ENCODE measurements around the gene SIVA1.
A peak's percentile ranks its signal among the peaks of the same experiment; 100 is the strongest.
"Not testable (repeated sequence)": the region's sequence is repeated elsewhere in the genome, so short reads cannot be mapped to it uniquely, and the experiment has no call there.

Gene SIVA1

GRCh38 chr14:104721505-104722431, 31.2 kb upstream of the SIVA1 start:
- no peak for DNase-seq

GRCh38 chr14:104722938-104723650, 29.9 kb upstream of the SIVA1 start:
- DNase-seq = no peak

- peak; percentile 27 for DNase-seq
Measured at GRCh38 chr14:104723651-104724406, 29.1 kb upstream of the SIVA1 start, which contains the start of gene ADSS1. Gene ADSS1 (plus strand): TSS chr14:104724229. CDS start chr14:104724271, 42 bp downstream.

- DNase-seq = peak; percentile 31
Measured at GRCh38 chr14:104724407-104724980, 28.5 kb upstream of the SIVA1 start.

GRCh38 chr14:104724981-104725771, 27.8 kb upstream of the SIVA1 start:
- DNase-seq = no peak

- no peak for DNase-seq
Measured at GRCh38 chr14:104725772-104726548, 27.0 kb upstream of the SIVA1 start.

- DNase-seq = no peak
Measured at GRCh38 chr14:104726600-104727451, 26.1 kb upstream of the SIVA1 start.

GRCh38 chr14:104728631-104729030, 24.3 kb upstream of the SIVA1 start:
- no peak for DNase-seq

- DNase-seq = not testable (repeated sequence)
Measured at GRCh38 chr14:104729176-104729834, 23.6 kb upstream of the SIVA1 start.

GRCh38 chr14:104729835-104730181, 23.1 kb upstream of the SIVA1 start:
- DNase-seq = no peak

GRCh38 chr14:104730487-104730886, 22.5 kb upstream of the SIVA1 start:
- DNase-seq = no peak

- DNase-seq = no peak
Measured at GRCh38 chr14:104731320-104732294, 21.3 kb upstream of the SIVA1 start.

GRCh38 chr14:104732355-104732804, 20.6 kb upstream of the SIVA1 start:
- DNase-seq = no peak

GRCh38 chr14:104732931-104733681, 19.8 kb upstream of the SIVA1 start:
- no peak for DNase-seq

GRCh38 chr14:104734051-104734587, 18.8 kb upstream of the SIVA1 start:
- DNase-seq = no peak

GRCh38 chr14:104734601-104734990, 18.4 kb upstream of the SIVA1 start:
- no peak for DNase-seq
